Stimulated activated CD8-positive, alpha-beta memory T cell treated with anti-CD3 and anti-CD28 coated beads, Interleukin-15, amount 100 ng/mL, for 24 hours (primary cell): ENCODE results near the gene NDUFV1.
"Not testable (repeated sequence)": the region's sequence is repeated elsewhere in the genome, so short reads cannot be mapped to it uniquely, and the experiment has no call there.

Experiments
- DNase-seq: peaks from one replicate; pipeline ENCODE4 v3.0.0-alpha.2; 2020; ENCODE audit warnings: low read depth

NDUFV1 gene

DNA sequence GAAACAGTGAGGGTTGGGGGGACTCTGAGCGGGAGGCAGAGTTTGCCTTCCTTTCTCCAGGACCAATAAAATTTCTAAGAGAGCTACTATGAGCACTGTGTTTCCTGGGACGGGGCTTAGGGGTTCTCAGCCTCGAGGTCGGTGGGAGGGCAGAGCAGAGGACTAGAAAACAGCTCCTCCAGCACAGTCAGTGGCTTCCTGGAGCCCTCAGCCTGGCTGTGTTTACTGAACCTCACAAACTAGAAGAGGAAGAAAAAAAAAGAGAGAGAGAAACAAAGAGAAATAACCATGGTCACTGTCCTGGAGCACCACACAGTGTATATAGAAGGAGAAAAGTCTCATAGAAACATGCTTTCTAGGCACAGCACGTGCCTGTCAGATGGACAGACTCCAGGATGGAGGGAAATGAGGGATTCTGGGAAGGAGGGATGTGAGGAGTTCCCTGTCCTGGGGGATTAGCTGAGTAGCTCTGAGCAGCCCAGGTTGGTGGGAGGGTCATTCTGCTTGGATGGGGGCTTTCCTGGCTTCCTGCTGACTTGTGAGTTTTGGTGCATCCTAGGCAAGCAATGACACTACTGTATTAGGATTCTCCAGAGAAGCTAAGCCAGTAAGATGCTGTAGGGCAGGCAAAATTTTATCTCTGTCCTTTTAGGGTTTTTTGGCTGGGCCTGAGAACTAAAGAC lies 20.0 kb upstream of the NDUFV1 start:
- DNase-seq: no peak

DNA sequence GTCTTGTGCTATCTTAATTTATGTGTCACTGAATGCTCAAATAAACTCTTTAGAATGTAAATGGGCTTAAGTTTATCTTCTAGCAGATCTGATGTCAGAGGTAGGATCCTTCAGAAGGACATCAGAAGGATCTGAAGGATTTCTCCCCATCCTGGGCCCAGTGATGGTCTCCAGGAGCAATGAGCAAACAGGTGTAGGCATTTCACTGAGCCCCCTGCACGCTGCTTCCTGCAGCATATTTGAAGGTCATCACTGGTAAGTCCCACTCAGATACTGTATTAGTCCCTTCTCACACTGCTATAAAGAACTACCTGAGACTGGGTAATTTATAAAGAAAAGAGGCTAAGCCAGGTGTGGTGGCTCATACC lies 18.6 kb upstream of the NDUFV1 start:
- DNase-seq: no peak

DNA sequence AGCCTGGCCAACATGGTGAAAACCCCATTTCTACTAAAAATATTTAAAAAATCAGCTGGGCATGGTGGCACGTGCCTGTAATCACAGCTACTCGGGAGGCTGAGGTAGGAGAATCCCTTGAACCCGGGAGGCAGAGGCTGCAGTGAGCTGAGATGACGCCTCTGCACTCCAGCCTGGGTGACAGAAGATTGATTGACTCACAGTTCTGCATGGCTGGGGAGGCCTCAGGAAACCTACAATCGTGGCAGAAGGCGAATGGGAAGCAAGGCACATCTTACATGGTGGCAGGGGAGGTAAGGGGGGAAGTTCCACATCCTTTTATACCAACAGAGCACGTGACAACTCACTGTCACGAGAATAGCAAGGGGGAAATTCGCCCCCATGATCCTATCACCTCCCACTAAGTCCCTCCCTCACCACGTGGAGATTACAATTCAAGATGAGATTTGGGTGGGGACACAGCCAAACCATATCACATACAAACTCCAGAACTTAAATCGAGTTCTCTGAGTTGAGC lies 17.8 kb upstream of the NDUFV1 start:
- DNase-seq: not testable (repeated sequence)

DNA sequence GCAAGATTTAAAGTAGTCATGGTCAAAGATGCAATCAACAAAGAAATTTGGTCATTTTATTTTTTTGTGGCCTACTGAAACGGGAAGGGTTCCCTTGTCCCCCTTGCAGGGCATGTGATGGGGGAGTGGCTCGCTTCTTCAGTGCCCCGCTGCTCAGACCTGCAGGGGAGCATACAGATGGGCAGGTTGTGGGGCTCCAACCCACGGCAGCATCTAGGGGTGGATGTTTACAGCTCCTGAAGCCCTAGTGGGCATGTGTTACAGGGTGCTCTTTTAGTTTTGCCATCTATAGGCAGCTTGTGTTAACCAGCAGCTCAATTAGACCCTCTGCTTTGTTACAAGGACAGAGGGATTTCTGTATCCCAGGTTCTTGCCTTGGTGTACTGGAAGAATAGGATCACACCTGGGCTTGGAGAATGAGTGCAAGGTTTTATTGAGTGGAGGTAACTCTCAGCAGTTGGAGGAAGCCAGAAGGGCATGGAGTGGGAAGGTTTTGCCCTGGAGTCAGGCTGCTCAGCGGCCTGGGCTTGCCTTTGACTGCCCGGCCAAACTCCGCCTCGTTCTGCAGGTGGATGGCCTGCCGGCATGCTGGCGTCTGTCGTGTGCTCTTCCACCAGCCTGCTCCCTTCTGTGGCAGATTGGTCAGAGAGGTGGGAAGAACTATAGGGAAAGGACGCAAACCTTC lies 13.7 kb upstream of the NDUFV1 start:
- no peak for DNase-seq

DNA sequence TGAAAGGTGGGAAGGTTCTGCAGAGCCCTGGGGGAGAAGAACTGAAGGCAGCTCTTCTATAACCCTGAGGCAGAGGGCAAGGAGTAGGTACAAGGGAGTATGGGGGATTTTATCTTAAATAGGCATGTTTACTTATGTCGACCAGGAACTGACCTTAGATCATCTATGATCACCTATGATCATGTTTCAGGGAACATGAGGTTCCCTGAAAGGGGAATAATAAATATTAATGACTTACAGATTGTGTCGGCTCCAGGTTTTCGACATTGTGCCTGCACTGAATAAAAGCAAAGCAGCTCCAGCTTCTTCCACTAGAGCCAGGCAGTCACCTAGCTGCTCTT lies 13.2 kb upstream of the NDUFV1 start:
- DNase-seq: no peak

DNA sequence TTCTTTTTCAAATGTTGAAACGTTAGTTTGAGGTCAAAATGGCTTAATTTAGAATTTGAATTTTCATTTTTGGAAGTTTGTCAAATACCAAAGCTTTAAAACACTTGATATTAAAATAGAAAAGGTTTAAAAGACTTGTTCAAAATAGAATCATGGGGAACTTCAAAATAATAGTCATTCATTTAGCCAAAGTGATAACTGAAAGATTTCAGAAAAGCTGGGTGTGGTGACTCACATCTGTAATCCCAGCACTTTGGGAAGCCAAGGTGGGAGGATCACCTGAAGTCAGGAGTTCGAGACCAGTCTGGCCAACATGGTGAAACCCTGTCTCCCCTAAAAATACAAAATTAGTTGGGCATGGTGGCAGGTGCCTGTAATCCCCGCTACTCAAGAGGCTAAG lies 12.3 kb upstream of the NDUFV1 start:
- no peak for DNase-seq

DNA sequence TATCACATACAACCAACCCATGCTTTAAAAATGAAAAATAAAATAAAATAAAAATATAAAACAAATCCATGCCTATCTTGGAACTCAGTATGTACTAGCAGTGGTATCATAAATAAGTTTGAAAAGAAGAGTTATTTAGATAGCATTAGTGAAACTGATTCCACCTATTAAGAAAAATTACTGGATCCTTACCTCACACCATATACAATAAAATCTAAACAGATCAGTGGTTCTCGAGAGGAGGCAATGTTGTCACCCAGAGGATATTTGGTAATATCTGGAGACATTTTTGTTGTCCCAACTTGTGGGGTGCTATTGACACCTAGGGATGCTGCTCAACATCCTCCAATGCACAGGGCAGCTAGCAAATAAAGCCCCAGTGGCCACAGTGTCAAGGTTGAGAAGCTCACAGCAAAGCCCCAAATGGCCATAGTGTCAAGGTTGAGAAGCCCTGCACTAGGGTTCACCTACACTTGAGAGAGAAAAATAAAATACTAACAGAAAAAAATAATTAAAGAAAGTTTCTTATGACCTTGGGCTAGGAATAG lies 9.9 kb upstream of the NDUFV1 start:
- no peak for DNase-seq

DNA sequence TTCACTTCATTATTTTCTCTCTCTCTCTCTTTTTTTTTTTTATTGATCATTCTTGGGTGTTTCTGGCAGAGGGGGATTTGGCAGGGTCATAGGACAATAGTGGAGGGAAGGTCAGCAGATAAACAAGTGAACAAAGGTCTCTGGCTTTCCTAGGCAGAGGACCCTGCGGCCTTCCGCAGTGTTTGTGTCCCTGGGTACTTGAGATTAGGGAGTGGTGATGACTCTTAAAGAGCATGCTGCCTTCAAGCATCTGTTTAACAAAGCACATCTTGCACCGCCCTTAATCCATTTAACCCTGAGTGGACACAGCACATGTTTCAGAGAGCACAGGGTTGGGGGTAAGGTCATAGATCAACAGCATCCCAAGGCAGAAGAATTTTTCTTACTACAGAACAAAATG lies 9.3 kb upstream of the NDUFV1 start:
- DNase-seq: not testable (repeated sequence)

DNA sequence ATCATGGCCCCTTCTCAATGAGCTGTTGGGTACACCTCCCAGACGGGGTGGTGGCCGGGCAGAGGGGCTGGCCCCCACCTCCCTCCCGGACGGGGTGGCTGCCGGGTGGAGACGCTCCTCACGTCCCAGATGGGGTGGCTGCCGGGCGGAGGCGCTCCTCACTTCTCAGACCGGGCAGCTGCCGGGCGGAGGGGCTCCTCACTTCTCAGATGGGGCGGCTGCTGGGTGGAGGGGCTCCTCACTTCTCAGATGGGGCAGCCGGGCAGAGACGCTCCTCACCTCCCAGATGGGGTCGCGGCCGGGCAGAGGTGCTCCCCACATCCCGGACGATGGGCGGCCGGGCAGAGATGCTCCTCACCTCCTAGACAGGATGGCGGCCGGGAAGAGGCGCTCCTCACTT lies 8.8 kb upstream of the NDUFV1 start:
- not testable (repeated sequence) for DNase-seq

DNA sequence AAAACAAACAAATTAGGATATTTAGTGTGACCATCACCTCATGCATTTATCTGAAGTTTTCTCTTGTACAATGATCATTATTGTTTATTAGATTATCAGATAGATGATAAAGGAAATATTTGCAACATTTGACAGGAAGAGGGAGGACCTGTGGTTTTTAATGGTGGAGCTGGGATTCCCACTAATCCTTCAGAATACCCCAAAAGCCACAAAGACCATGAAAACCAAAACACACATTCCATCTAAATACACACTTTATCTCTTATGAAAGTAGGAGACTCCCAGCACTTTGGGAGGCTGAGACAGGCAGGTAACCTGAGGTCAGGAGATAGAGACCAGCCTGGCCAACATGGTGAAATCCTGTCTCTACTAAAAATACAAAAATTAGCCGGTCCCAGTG lies 7.6 kb upstream of the NDUFV1 start:
- DNase-seq: no peak

DNA sequence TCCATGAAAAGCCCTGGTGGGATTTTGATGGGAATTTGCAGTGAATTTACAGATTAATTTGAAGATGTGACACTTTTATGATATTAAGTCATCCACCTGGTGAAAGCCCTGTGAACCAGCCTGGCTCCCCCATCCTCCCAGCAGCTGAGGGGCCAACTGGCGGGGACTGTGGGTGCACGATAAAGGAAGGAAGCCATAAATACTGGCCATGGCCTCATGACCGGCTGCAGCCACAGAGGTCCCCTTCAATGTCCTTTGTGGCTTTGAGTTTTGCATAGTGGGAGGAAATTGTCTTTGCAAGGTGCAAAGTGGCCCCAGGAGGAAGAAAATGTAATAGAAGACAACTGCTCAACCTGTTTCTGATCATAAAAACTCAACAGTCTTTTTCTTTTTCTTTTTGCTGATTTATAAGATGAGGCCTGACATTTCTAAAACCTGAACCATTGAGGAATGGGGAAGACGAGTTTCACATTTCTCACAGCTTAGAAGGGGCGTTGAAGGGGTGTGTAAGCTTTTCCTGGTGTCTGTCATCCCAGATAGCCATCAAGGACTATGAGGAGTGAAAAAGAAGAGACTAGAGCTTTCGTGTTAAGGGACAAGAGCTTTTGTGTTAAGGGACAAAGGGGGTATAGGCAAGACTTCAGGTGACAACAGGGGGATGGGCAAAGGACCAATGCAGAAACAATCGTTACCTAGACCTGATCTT lies 6.3 kb upstream of the NDUFV1 start:
- no peak for DNase-seq

DNA sequence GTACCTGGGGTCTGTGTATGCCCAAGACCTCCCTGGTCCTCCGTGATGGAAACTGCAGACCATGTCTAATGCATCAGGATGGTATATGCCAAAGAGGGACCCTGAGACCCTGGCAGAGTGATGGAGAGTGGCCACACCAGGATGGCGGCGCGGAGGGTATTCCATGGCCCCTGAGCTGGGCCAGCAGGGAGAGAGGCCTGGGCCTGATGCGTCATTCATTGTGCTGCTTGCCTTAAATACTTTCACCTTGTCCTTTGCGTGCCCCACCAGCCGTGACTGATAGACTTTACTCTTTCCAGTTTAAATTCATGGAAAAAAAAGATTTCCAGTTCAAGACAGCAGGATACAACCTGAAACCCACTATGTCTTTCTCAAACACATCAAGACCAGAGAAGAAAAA lies 5.6 kb upstream of the NDUFV1 start:
- DNase-seq: no peak

DNA sequence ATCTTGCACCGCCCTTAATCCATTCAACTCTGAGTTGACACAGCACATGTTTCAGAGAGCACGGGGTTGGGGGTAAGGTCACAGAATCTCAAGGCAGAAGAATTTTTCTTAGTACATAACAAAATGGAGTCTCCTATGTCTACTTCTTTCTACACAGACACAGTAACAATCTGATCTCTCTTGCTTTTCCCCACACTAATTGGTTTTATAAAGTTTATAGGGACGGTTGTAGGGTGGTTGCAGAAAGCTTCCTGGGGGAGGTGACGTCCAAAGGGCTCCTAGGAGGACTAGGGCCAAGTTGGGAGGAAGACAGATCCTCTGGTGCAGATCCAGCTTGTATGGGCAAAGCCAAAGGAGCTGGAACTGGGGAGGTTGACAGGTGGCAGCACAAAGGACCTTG lies 2.6 kb upstream of the NDUFV1 start:
- not testable (repeated sequence) for DNase-seq

DNA sequence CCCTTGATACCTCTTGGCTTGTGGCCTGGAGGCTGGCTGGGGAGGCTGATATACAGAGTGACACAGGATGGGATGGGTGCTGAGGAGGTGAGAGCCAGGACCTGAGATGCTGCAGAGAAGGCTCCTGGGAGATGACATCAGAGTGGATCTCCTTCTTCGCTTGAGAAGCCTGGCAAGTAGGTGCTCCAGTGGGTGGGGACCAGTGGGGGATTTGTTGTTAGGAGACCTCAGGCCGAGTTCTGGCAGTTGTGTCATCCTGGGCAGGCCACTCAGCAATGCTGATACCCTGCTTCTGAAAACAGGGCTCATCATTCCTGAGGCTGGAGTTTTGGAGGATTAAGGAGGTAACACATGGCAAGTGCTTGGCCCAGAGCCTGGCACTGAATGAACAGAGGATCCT lies 1.9 kb upstream of the NDUFV1 start:
- DNase-seq: no peak

DNA sequence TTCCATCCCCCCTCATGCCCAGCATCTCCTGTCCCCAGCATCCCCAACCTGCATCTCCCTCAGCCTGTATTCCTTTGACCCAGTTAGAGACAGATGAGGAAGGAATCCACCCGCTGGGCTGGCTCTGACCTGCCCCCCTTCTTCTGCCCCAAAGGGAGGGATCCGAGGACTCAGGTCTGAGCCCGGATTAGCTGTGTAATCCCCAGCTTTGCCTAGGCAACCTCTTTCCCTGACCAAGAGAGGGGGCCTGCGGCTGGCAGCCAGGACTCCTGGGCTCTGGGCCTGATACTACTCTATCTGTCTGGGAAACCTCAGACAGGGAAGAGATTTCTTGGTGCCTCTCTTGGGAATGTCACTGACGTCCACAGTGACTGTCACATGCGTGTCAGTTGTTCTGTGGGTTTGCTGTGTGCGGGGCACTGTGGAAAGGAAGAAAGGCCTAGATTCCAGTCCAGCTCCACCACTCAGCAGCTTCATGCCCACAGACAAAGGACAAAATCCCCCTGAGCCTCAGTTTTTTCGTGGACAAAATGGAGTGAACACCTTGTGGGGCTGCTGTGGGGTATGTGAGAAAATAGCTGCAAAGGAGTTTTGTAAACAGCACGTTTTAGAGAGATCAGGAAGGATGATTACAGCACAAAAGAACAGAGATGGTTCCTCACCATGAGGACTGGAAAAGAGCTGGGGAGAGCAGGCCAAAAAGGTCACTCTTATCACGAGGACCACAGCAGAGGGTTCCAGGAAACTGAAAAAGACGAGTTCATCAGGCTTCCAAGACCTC lies 1.3 kb upstream of the NDUFV1 start:
- no peak for DNase-seq

DNA sequence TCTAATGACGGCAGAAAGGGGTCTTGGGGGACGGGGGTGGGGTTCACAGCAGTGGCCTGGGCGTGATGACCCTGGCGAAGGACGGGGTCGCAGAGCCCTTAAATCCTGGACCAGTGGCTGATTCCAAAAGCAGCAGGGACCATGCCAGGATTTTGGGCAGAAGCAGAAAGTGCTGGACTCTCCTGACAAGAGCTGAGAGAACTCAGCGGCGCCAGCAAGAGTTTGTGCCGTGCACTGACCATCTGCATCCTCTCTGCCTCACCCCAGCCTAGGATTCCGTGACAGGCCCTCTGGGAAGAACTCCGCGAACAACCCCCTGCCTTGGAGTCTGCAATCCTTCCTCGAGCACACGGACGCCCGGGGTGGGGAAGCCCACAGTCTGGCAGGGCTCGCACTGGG lies 644 bp upstream of the NDUFV1 start:
- no peak for DNase-seq

DNA sequence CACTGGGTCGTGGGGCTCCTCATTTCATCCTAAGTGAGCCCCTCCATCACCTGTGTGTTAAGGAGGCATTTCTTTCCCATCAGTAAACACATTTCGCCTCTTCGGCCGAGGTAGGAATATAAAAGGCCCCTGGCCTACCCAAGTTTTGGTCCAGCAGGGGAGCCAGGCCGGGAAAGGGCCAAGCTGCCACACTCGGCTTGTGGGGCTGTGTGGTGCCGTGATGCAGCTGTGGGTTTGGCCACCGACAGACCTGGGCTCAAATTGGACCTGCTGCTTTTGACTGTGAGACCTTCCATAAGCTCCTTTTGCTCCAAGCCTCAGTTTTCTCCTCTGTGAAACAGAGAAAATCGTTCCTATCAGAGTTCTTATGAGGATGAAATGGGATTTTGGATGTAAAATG lies 771 bp downstream of the NDUFV1 start:
- DNase-seq: no peak

DNA sequence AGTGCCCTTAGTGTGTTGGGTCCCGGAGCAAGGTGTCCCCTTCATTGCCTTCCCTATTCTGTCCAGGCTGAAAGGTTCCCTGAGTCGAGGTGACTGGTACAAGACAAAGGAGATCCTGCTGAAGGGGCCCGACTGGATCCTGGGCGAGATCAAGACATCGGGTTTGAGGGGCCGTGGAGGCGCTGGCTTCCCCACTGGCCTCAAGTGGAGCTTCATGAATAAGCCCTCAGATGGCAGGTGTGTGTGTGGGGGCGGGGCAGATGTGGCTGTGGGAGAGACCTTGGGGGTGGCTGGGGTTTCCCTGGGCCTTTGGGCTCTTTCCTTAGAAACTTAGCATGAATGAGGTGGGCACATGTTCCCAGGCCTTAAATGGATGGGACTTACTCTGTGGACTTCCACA lies 1.8 kb downstream of the NDUFV1 start:
- DNase-seq: no peak

DNA sequence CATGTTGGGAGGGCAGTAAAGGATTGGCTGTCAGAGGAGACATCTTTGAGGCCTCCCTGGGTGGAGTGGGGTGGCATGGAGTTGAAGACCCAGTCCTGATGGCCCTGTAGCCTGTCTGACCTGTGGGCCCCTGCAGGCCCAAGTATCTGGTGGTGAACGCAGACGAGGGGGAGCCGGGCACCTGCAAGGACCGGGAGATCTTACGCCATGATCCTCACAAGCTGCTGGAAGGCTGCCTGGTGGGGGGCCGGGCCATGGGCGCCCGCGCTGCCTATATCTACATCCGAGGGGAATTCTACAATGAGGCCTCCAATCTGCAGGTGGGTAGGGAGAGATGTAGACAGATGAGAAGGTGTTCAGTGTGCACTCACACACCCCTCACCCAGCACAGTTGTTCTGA lies 2.6 kb downstream of the NDUFV1 start:
- no peak for DNase-seq

DNA sequence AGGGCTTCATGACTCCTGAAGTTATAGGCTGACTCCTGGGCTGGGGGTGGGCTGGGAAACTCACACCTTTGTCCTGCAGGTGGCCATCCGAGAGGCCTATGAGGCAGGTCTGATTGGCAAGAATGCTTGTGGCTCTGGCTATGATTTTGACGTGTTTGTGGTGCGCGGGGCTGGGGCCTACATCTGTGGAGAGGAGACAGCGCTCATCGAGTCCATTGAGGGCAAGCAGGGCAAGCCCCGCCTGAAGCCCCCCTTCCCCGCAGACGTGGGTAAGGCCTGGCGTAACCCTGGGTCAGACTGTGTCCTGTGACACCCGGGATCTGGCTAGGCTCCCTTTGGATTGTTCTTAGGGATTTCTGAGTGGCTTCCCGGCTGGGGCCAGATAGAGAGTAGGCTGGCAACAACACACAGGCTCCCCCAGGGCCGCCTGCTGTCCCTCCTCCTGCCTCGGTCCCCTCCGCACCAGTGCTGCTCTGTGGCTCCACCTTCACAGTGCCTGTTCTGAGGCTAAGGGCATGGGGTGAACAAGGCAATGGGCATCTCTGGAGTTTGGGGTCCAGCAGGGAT lies 3.6 kb downstream of the NDUFV1 start:
- DNase-seq: no peak

DNA sequence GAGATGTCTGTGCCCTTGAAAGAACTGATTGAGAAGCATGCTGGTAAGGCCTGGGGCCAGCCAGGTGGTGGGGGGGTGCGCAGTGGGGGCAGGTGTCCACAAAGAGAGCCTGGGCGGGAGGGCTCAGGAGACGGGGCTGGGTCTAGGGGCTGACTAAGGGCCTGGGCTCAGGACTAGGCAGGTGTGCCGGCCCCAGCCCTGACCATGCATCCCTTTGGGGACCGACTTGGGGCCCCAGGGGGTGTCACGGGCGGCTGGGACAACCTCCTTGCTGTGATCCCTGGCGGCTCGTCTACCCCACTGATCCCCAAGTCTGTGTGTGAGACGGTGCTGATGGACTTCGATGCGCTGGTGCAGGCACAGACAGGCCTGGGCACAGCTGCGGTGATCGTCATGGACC lies 4.4 kb downstream of the NDUFV1 start:
- DNase-seq: no peak
